22Rv1 (cell line): ENCODE measurements around the gene COBLL1.

Experiments used
- ZFX ChIP-seq: fragments of 450-650 bp; IDR thresholded peaks from 2 replicates; pipeline ENCODE4 v1.6.1; 2017; ENCODE audit warnings: antibody characterized with exemption, borderline replicate concordance
- TF ChIP-seq, protein P1 (sequence below): fragments of 450-650 bp; IDR thresholded peaks from 2 replicates; pipeline ENCODE4 v1.5.1; 2017; ENCODE audit warnings: mild to moderate bottlenecking

DNA sequence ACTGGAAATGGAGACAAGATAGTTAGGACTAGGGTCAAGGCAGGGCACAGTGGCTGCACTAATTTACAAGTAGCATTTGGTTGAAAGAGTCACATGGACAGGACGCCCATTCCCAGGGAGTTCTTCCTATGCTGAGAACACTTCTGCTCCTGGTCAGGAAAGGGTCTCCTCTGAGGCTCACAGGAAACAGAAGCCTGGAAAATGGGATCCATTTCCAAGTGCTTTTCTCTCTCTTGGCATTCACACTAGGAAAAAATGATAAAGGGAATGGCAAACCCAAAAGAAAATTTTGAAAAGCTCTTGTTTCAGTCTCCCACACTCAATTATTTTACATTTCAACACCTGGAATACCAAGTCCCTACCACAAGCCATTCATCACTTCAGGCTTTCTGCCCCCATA is 88.7 kb downstream of the COBLL1 start:
- TF ChIP-seq, protein P1, sequence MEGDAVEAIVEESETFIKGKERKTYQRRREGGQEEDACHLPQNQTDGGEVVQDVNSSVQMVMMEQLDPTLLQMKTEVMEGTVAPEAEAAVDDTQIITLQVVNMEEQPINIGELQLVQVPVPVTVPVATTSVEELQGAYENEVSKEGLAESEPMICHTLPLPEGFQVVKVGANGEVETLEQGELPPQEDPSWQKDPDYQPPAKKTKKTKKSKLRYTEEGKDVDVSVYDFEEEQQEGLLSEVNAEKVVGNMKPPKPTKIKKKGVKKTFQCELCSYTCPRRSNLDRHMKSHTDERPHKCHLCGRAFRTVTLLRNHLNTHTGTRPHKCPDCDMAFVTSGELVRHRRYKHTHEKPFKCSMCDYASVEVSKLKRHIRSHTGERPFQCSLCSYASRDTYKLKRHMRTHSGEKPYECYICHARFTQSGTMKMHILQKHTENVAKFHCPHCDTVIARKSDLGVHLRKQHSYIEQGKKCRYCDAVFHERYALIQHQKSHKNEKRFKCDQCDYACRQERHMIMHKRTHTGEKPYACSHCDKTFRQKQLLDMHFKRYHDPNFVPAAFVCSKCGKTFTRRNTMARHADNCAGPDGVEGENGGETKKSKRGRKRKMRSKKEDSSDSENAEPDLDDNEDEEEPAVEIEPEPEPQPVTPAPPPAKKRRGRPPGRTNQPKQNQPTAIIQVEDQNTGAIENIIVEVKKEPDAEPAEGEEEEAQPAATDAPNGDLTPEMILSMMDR, result no peak
- TF ChIP-seq ZFX, result no peak
